VCaP (cell line): ENCODE measurements around the gene ADRA1B.
A peak's percentile ranks its signal among the peaks of the same experiment; 100 is the strongest.

Experiments
- H3K27ac ChIP-seq: fragments of 450-650 bp; 2 replicates; pipeline ENCODE4 v1.5.1; 2017
- CTCF ChIP-seq: fragments of 450-650 bp; conservative IDR thresholded peaks from 2 replicates; pipeline ENCODE4 v1.5.1; 2017; ENCODE audit warnings: mild to moderate bottlenecking, moderate library complexity

Gene ADRA1B

GRCh38 chr5:159987031-159987674 is 70.9 kb downstream of the ADRA1B start:
- TF ChIP-seq CTCF, result peak; percentile 88
- H3K27ac ChIP-seq, result peak overlapping the region; percentile 48

- H3K27ac ChIP-seq, result no peak overlapping the region
- peak; percentile 47 for TF ChIP-seq CTCF
Observed at GRCh38 chr5:159990506-159990905, 74.2 kb downstream of the ADRA1B start.

GRCh38 chr5:159992566-159992965 is 76.3 kb downstream of the ADRA1B start:
- TF ChIP-seq CTCF, result no peak
- no peak overlapping the region for H3K27ac ChIP-seq

- TF ChIP-seq CTCF, result no peak
- no peak overlapping the region for H3K27ac ChIP-seq
Observed at GRCh38 chr5:159993194-159993593, 76.9 kb downstream of the ADRA1B start.

GRCh38 chr5:159995907-159996306 is 79.6 kb downstream of the ADRA1B start:
- no peak for TF ChIP-seq CTCF
- H3K27ac ChIP-seq, result no peak overlapping the region

- no peak for TF ChIP-seq CTCF
- H3K27ac ChIP-seq, result no peak overlapping the region
Observed at GRCh38 chr5:160001457-160001856, 85.2 kb downstream of the ADRA1B start.

- TF ChIP-seq CTCF, result no peak
- no peak overlapping the region for H3K27ac ChIP-seq
Observed at GRCh38 chr5:160007514-160007913, 91.2 kb downstream of the ADRA1B start.

- peak overlapping the region; percentile 66; the same call in 1 of the 2 replicates for H3K27ac ChIP-seq
Observed at GRCh38 chr5:160008529-160008876, 92.2 kb downstream of the ADRA1B start.
